ENCODE measurements around the gene SPDEF. TPM values are rescaled to one million over a fixed set of nuclear protein-coding genes. Genes with fewer than 3 reads are reported as not detected.

The SPDEF gene
- total RNA-seq, 1 donor from 2014 or later, result 1.6 TPM

DNA sequence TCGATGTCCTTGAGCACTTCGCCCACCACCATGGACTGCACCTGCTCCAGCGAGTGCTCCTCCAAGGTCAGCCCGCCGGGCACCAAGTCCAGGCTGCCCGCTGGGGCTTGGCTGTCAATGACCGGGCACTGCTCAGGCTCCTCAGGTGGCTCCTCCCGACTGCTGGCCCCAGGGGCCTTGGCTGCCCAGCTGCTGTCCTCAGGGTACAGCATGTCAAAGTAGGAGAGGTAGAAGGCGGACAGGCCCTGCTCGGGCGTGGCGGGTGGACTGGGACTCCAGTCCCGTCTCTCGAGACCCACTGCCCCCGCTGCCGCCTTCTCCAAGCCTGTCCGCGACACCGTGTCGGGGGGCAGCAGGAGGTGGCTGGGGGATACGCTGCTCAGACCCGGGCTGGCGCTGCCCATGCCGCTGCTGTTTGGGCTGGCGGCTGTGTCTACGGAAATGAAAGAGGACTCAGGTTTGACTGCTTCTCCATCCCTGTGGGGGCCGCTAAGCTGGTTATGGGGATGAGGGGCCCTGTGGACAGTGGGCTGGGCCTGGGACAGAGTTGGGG, 12.0 kb downstream of the SPDEF start:
- Mint-ChIP-seq H3K36me3 (no peaks in the 10 kb centered on the region), H3K27me3 (no peaks in the 10 kb centered on the region), H3K9me3 (no peaks in the 10 kb centered on the region), H3K27ac (no peak overlapping the region), H3K4me1 (ENCODE audit: unreplicated experiment) (peaks cover 6% of the 10 kb centered on the region), H3K4me3 (no peak overlapping the region)
- no peak for DNase-seq (ENCODE audit: extremely low spot score, unreplicated experiment)
- TF ChIP-seq, protein P1, sequence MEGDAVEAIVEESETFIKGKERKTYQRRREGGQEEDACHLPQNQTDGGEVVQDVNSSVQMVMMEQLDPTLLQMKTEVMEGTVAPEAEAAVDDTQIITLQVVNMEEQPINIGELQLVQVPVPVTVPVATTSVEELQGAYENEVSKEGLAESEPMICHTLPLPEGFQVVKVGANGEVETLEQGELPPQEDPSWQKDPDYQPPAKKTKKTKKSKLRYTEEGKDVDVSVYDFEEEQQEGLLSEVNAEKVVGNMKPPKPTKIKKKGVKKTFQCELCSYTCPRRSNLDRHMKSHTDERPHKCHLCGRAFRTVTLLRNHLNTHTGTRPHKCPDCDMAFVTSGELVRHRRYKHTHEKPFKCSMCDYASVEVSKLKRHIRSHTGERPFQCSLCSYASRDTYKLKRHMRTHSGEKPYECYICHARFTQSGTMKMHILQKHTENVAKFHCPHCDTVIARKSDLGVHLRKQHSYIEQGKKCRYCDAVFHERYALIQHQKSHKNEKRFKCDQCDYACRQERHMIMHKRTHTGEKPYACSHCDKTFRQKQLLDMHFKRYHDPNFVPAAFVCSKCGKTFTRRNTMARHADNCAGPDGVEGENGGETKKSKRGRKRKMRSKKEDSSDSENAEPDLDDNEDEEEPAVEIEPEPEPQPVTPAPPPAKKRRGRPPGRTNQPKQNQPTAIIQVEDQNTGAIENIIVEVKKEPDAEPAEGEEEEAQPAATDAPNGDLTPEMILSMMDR (conservative IDR thresholded peaks at IDR 0.05), result no peak

DNA sequence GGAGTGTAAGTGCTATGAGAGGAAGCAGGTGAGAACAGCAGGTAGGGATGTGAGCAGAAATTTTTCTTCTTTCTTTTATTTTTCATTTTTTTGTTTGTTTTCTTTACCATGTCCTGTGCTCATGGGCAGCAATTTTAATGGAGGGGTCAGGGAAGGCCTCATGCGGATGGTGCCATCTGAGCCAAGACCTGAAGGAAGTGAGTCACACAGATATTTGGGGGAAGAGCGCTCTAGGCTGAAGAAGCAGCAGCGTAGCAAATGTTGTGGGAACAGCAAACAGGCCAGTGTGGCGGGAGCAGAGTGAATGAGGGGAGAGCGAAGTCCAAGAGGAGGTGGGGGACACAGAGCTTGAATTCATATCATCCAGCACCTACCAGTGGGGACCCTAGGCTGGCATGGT, 12.7 kb downstream of the SPDEF start:
- DNase-seq (ENCODE audit: extremely low spot score, unreplicated experiment), result no peak
- TF ChIP-seq, protein P1 (conservative IDR thresholded peaks at IDR 0.05), result no peak
- Mint-ChIP-seq H3K36me3 (no peaks in the 10 kb centered on the region), H3K27ac (no peak overlapping the region), H3K9me3 (no peaks in the 10 kb centered on the region), H3K4me3 (no peak overlapping the region), H3K27me3 (no peaks in the 10 kb centered on the region), H3K4me1 (ENCODE audit: unreplicated experiment) (peaks cover 6% of the 10 kb centered on the region)

DNA sequence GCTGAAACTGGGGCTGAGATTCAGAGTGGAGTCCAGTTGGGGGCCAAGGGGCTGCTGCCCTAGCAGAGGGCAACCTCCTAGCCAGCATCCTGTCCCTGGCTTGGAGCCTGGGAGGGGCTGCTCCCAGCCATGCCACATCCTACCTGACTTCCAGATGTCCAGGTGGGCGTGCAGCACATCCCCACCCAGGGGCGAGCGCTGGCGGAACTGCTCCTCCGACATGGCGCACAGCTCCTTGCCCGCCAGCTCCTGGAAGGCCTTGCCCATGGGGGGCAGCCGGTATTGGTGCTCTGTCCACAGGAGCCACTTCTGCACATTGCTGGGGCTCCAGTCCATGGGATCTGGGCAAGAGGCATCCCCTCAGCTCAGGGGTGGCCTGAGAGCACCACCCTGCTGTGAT, 15.3 kb downstream of the SPDEF start:
- no peaks in the 10 kb centered on the region for H3K9me3 Mint-ChIP-seq
- no peaks in the 10 kb centered on the region for H3K27me3 Mint-ChIP-seq
- TF ChIP-seq, protein P1 (conservative IDR thresholded peaks at IDR 0.05), result no peak
- no peak for DNase-seq (ENCODE audit: extremely low spot score, unreplicated experiment)
- H3K4me3 Mint-ChIP-seq, result no peak overlapping the region
- no peaks in the 10 kb centered on the region for H3K36me3 Mint-ChIP-seq
- peaks cover 2% of the 10 kb centered on the region for H3K4me1 Mint-ChIP-seq (ENCODE audit: unreplicated experiment)
- H3K27ac Mint-ChIP-seq, result no peak overlapping the region

DNA sequence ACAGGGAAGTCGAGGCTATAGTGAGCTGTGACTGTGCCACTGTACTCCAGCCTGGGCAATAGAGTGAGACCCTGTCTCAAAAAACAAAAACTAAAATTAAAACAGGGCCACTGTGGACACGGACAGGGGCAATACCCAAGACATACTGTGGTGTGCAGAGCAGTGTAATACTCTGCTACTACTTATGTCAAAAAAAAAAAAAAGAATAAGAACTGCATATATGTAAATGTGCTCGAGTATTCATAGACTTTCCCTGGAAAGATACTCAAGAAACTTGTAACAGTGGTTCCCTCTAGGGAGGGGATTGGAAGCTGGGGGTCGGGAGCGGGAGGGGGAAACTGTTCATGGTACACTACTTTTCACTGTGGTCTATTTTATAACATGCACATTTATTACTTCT, 15.9 kb downstream of the SPDEF start:
- Mint-ChIP-seq H3K36me3 (no peaks in the 10 kb centered on the region), H3K27ac (no peak overlapping the region), H3K4me1 (ENCODE audit: unreplicated experiment) (no peaks in the 10 kb centered on the region), H3K27me3 (no peaks in the 10 kb centered on the region), H3K4me3 (no peak overlapping the region), H3K9me3 (no peaks in the 10 kb centered on the region)
- no peak for DNase-seq (ENCODE audit: extremely low spot score, unreplicated experiment)
- TF ChIP-seq, protein P1 (conservative IDR thresholded peaks at IDR 0.05), result no peak

DNA sequence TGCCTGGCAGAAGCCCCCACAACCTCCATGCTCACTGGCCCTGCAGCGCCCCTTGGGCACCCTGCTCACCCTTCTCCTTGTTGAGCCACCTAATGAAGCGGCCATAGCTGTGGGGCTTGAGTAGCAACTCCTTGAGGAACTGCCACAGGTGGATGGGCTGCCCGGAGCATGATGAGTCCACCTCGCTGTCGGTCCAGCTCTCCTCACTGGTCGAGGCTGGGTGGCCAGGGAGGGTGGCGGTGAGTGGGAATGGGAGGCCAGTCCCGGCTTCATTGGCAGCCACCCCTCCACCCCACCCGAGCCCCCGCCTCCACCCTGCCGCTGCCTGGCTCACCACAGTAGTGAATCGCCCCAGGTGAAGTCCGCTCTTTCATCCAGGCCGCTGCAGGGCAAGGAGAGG, 16.9 kb downstream of the SPDEF start:
- H3K27me3 Mint-ChIP-seq, result no peaks in the 10 kb centered on the region
- no peaks in the 10 kb centered on the region for H3K9me3 Mint-ChIP-seq
- no peak overlapping the region for H3K4me3 Mint-ChIP-seq
- DNase-seq (ENCODE audit: extremely low spot score, unreplicated experiment), result no peak
- no peaks in the 10 kb centered on the region for H3K36me3 Mint-ChIP-seq
- no peaks in the 10 kb centered on the region for H3K4me1 Mint-ChIP-seq (ENCODE audit: unreplicated experiment)
- H3K27ac Mint-ChIP-seq, result no peak overlapping the region
- TF ChIP-seq, protein P1 (conservative IDR thresholded peaks at IDR 0.05), result no peak

DNA sequence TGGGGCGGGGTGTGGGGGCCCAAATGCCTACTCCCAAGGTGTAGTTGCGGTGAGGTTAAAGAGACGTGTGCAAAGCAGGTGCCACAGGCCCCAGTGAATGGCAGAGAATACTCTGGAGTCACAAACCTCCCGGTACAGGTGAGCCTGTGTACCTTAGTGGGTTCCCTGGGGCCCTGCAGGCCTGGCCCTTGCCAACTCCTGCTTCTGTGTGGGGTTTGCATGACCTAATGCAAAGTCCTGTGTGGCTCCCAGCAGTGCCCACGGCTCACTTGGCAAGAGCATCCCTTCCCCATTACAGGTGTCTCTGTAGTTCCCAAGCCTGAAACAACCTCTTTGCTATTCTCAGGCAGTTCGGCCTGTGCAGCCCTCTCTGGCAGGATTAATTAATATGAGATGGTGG, 17.5 kb downstream of the SPDEF start:
- TF ChIP-seq, protein P1 (conservative IDR thresholded peaks at IDR 0.05), result no peak
- H3K4me1 Mint-ChIP-seq (ENCODE audit: unreplicated experiment), result no peaks in the 10 kb centered on the region
- no peaks in the 10 kb centered on the region for H3K27me3 Mint-ChIP-seq
- no peak overlapping the region for H3K27ac Mint-ChIP-seq
- DNase-seq (ENCODE audit: extremely low spot score, unreplicated experiment), result no peak
- H3K4me3 Mint-ChIP-seq, result no peak overlapping the region
- H3K9me3 Mint-ChIP-seq, result no peaks in the 10 kb centered on the region
- no peaks in the 10 kb centered on the region for H3K36me3 Mint-ChIP-seq

All from type B pancreatic cell (in vitro differentiated cells).